K562 (cell line): ENCODE measurements around the gene BCAM.

Source experiments
- CBX2 ChIP-seq: fragments of 200-600 bp; sonication (generic); IDR thresholded peaks from one replicate; pipeline ENCODE4 v1.6.1; 2012; ENCODE audit warnings: mild to moderate bottlenecking, low read length, inconsistent platforms; ENCODE audit not compliant: insufficient read depth, poor library complexity, severe bottlenecking
- GABPA ChIP-seq: fragments of 200-800 bp; sonication (Bioruptor generic); conservative IDR thresholded peaks from 2 replicates; pipeline ENCODE4 v1.6.1; 2016; ENCODE audit warnings: low read depth, missing genetic modification characterization, missing compliant biosample characterization
- TBL1XR1 ChIP-seq, 2 experiments: IDR thresholded peaks; 2 replicates each; pipeline ENCODE4 v1.6.1; 2012; ENCODE audit warnings: improper control_type of control experiment in 2 of 2, low read length in 2 of 2, mild to moderate bottlenecking in 1 of 2
- ZNF764 ChIP-seq: fragments of 250-450 bp; sonication (Bioruptor Pico); IDR thresholded peaks from 2 replicates; pipeline ENCODE4 v1.4.0; 2020; ENCODE audit warnings: low read depth, mild to moderate bottlenecking, moderate library complexity

DNA sequence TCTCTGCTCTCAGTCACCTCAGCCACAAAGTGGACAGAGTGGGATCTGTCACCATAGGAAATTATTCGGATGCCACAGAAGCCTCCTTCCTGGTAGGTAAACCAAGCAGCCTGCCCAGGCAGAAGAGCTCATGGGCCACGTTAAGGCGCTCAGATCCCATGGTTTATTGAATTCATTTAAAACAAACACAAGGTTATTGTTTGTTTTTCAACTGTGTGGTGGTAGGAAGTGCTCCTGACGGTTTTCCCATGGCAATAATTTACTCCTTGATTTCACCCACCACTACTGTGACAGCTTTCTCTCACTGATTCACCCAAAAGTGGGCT is 14.4 kb downstream of the BCAM start:
- TF ChIP-seq TBL1XR1 (IDR thresholded peaks at IDR 0.05; ENCODE audit: low read length in 2 of 2) (no peak), ZNF764 (CRISPR knock-in tag) (no peak), CBX2 (no peak), GABPA (tag) (no peak)
